GM12874 (cell line): ENCODE results near the gene ASTN2.

Experiments
- CTCF ChIP-seq: IDR thresholded peaks from 2 replicates; pipeline ENCODE4 v1.5.1; 2011; ENCODE audit warnings: low read depth, mild to moderate bottlenecking, control low read depth, low read length, moderate library complexity; ENCODE audit not compliant: insufficient read depth

Gene ASTN2

DNA sequence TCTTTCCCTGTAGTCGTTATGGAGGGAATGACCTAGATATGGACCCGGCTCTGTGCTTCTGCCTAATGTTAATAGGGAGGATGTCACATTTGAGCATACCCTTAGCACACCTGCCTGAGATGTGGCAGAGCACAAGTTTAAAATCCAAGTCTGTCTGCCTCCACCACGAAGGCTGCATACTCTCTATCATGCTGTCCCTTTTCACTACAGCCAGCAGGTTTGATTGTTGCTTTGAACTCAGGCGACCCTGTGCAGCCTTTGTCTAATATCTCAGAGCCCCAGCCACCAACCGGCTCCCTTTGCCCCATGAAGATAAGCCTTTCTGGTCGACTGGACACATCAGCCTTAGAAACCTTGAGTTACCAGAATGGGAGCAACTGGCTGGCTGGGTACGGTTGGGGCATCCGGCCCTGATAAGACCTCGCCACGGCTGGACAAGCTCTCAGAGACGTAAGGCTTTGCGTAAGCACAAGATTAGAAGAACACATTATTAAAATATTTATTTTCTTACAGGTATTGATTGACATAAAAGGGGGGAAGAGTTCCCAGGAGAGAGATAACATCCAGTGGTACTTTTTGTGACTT is 949.8 kb downstream of the ASTN2 start:
- no peak for TF ChIP-seq CTCF

DNA sequence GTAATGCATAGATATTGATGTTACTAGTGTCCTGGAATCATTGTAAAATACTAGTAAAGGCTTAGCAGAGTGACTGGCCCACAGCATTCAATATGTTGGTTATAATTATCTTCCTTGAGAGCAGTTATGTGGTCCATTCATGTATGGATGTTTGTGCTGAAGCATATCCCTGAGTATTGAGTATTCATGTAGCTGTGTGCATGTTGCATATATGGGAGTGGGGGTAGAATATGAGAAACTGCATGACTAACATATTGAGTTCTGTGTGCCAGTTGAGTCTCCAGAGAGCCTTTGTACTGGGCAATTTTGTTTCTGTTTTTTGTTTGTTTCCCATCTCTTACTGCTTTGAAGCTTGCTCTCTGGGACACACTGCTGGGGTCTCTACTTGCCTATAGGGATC is 950.4 kb downstream of the ASTN2 start:
- TF ChIP-seq CTCF, result no peak

GRCh38 chr9:116461632-116462031 is 953.2 kb downstream of the ASTN2 start:
- no peak for TF ChIP-seq CTCF

DNA sequence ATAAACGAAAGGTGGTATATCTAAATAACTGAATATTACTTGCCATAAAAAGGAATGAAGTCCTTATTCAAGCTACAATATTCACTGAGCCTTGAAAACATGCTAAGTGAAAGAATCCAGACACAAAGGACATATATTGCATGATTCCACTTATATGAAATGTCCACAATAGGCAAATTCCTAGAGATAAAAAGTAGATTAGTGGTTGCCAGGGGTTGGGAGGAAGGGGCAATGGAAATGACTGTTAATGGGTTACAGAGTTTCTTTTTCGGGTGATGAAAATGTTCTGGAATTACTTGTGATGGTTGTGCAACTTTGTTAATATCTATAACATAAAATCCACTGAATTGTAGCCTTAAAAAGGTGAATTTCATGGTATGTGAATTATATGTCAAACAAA is 954.8 kb downstream of the ASTN2 start:
- TF ChIP-seq CTCF, result no peak

DNA sequence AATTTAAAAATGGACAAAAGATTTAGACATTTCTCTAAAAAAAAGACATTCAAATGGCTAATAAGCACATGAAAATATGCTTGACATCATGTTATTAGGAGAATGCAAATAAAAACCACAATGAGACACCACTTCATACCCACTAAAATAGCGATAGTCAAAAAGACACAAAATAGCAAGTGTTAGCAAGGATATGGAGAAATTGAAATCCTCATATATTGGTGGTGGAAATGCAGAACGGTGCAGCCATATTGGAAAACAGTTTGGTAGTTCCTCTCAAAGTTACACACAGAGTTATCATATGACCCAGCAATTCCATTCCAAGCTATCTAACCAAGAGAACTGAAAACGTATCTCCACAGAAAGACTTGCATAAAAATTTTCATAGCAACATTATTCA is 955.3 kb downstream of the ASTN2 start:
- TF ChIP-seq CTCF, result no peak

DNA sequence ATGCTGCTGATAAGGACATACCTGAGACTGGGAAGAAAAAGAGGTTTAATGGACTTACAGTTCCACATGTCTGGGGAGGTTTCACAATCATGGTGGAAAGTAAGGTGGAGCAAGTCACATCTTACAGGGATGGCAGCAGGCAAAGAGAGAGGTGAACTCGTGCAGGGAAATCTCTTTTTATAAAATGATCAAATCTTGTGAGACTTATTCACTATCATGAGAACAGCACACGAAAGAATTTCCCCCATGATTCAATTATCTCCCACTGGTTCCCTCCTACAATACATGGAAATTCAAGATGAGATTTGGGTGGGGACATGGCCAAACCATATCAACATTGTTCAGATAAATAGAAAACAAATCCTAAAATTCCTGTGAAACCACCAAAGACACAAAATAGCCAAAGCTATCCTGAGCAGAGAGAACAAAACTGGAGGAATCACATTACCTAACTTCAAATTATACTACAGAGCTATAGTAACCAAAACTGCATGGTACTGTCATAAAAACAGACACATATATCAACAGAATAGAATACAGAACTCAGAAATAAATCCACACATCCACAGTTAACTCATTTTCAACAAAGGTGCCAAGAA is 958.3 kb downstream of the ASTN2 start:
- no peak for TF ChIP-seq CTCF

DNA sequence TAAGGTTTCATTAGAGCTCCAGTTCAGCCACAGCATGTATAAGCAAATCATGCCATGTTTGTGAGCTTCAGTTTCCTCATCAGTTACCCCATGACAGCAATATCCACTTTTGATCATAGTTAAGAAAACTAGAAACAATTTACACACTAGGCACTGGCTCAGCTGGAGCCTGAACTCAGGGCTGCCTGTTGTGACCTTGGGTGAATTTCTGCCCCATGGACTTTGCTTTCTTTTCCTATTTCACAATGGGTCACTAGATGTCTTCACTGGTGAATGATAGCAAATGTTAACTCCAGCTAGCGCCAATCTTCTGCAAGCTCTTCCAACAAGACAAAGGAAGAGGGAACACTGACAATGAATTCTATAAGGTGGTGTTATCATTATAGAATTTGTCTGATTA is 961.1 kb downstream of the ASTN2 start:
- TF ChIP-seq CTCF, result no peak
